ENCODE measurements around the gene ELMO1. TPM values are rescaled to one million over a fixed set of nuclear protein-coding genes. Genes with fewer than 3 reads are reported as not detected.
A peak's percentile ranks its signal among the peaks of the same experiment; 100 is the strongest.

Gene ELMO1
- total and polyA plus RNA-seq, 10 donors, result 26.0 to 494 (median 201) TPM

- 62 to 73% (median 69%) methylated on average over 1 of the region's 1 CpG for WGBS, 5 donors
- Histone ChIP-seq H3K36me3 (peaks cover 0 to 7% (median 0%) of the 10 kb centered on the region in 6 donors), H3K4me3 (no peak overlapping the region), H3K27me3 (replicated peaks in 1 of 7) (no peaks in the 10 kb centered on the region), H3K9me3 (no peaks in the 10 kb centered on the region), H3K27ac (peak overlapping the region in 1 of 8 donors; percentile 9), H3K4me1 (peaks cover 0 to 21% (median 12%) of the 10 kb centered on the region in 6 donors)
- DNase-seq, result no peak
- TF ChIP-seq CTCF (IDR thresholded peaks at IDR 0.05 in 8 of 11, conservative IDR thresholded peaks at IDR 0.05 in 3 of 11) (no peak), POLR2AphosphoS5 (IDR thresholded peaks at IDR 0.05) (no peak), POLR2A (IDR thresholded peaks at IDR 0.05) (no peak)
- intact Hi-C loops (cut with DNase I; ENCODE audit: low total_unique reads), result no loop called here
Measured at GRCh38 chr7:37295401-37295800, 153.3 kb downstream of the ELMO1 start.

- peaks cover 16 to 49% (median 29%) of the 10 kb centered on the region in 6 donors for H3K4me1 ChIP-seq
- TF ChIP-seq POLR2AphosphoS5 (IDR thresholded peaks at IDR 0.05), result no peak
- no peak for TF ChIP-seq CTCF (IDR thresholded peaks at IDR 0.05 in 8 of 11, conservative IDR thresholded peaks at IDR 0.05 in 3 of 11)
- TF ChIP-seq POLR2A (IDR thresholded peaks at IDR 0.05), result no peak
- intact Hi-C loops (cut with DNase I; ENCODE audit: low total_unique reads), result no loop called here
- H3K27ac ChIP-seq, result peak overlapping the region in 7 of 8 donors; percentile 9 to 73 (median 47)
- DNase-seq, result no peak
- H3K36me3 ChIP-seq, result no peaks in the 10 kb centered on the region
- no peaks in the 10 kb centered on the region for H3K9me3 ChIP-seq
- H3K4me3 ChIP-seq, result no peak overlapping the region
- H3K27me3 ChIP-seq (replicated peaks in 1 of 7), result no peaks in the 10 kb centered on the region
Measured at GRCh38 chr7:37290731-37291130, 157.9 kb downstream of the ELMO1 start.

GRCh38 chr7:37289781-37290180, 158.9 kb downstream of the ELMO1 start:
- Histone ChIP-seq H3K36me3 (no peaks in the 10 kb centered on the region), H3K27me3 (replicated peaks in 1 of 7) (no peaks in the 10 kb centered on the region), H3K4me3 (no peak overlapping the region), H3K9me3 (no peaks in the 10 kb centered on the region), H3K27ac (peak overlapping the region in 3 of 8 donors; percentile 17 to 59 (median 28)), H3K4me1 (peaks cover 23 to 58% (median 38%) of the 10 kb centered on the region in 6 donors)
- 84 to 98% (median 92%) methylated on average over 1 of the region's 1 CpG for WGBS, 5 donors
- no peak for DNase-seq
- intact Hi-C loops (cut with DNase I; ENCODE audit: low total_unique reads), result no loop called here
- TF ChIP-seq POLR2A (IDR thresholded peaks at IDR 0.05) (no peak), CTCF (IDR thresholded peaks at IDR 0.05 in 8 of 11, conservative IDR thresholded peaks at IDR 0.05 in 3 of 11) (no peak), POLR2AphosphoS5 (IDR thresholded peaks at IDR 0.05) (no peak)

GRCh38 chr7:37289367-37289766, 159.3 kb downstream of the ELMO1 start:
- intact Hi-C loops (cut with DNase I; ENCODE audit: low total_unique reads), result no loop called here
- Histone ChIP-seq H3K27me3 (replicated peaks in 1 of 7) (no peaks in the 10 kb centered on the region), H3K9me3 (no peaks in the 10 kb centered on the region), H3K27ac (peak overlapping the region in 4 of 8 donors; percentile 17 to 59 (median 24)), H3K4me3 (no peak overlapping the region), H3K4me1 (peaks cover 27 to 62% (median 42%) of the 10 kb centered on the region in 6 donors), H3K36me3 (no peaks in the 10 kb centered on the region)
- TF ChIP-seq POLR2AphosphoS5 (IDR thresholded peaks at IDR 0.05) (no peak), CTCF (IDR thresholded peaks at IDR 0.05 in 8 of 11, conservative IDR thresholded peaks at IDR 0.05 in 3 of 11) (no peak), POLR2A (IDR thresholded peaks at IDR 0.05) (no peak)
- DNase-seq, result no peak
- 66 to 83% (median 78%) methylated on average over 3 of the region's 3 CpGs for WGBS, 5 donors

Data from spleen (tissue), 11 donors.